ENCODE measurements around the gene FLNB.
A peak's percentile ranks its signal among the peaks of the same experiment; 100 is the strongest.

The FLNB gene

GRCh38 chr3:58028902-58029301 lies 20.7 kb downstream of the FLNB start:
- no peak overlapping the region for H3K23ac ChIP-seq (ENCODE audit: low read depth, low read length, poor library complexity)
- H2BK12ac ChIP-seq (ENCODE audit: low read length) = no peak overlapping the region
- no peak overlapping the region for H3K27ac ChIP-seq (replicated peaks; ENCODE audit: low read length)
- WGBS, 2 donors (ENCODE audit: extremely low coverage in 2 of 2, insufficient read length in 2 of 2, insufficient replicate concordance in 1 of 2) = no CpG with 5 or more reads among the region's 1 CpG
- H3K14ac ChIP-seq (ENCODE audit: low read length) = no peak overlapping the region
- H3K27me3 ChIP-seq (ENCODE audit: control insufficient read depth in 3 of 3, insufficient read depth in 3 of 3, low read depth in 1 of 3, low read length in 3 of 3) = no peaks in the 10 kb centered on the region
- H3K79me1 ChIP-seq (ENCODE audit: low read depth, low read length) = no peaks in the 10 kb centered on the region
- no peak overlapping the region for H3K18ac ChIP-seq (ENCODE audit: low read length)
- no peak overlapping the region for H3K4me3 ChIP-seq (ENCODE audit: low read length in 2 of 2)
- H2BK120ac ChIP-seq (ENCODE audit: low read depth, low read length) = no peak overlapping the region
- H3K9ac ChIP-seq (ENCODE audit: low read depth, low read length, poor library complexity) = no peak overlapping the region
- H2BK15ac ChIP-seq (ENCODE audit: low read length) = no peak overlapping the region
- no peak overlapping the region for H3K4me2 ChIP-seq (ENCODE audit: insufficient read depth, low read length, poor library complexity, severe bottlenecking)
- H2AFZ ChIP-seq (ENCODE audit: low read length) = no peak overlapping the region
- no peak overlapping the region for H2BK5ac ChIP-seq (ENCODE audit: low read length)
- no peak overlapping the region for H4K91ac ChIP-seq (ENCODE audit: low read depth, low read length, poor library complexity)
- no peak overlapping the region for H2AK5ac ChIP-seq (ENCODE audit: low read depth, low read length)
- no peaks in the 10 kb centered on the region for H3K36me3 ChIP-seq (replicated peaks in 1 of 2; ENCODE audit: control insufficient read depth in 2 of 2, insufficient read depth in 2 of 2, low read length in 2 of 2)
- DNase-seq (ENCODE audit: low spot score) = no peak
- no peak overlapping the region for H4K8ac ChIP-seq (ENCODE audit: low read depth, low read length)
- no peaks in the 10 kb centered on the region for H3K9me3 ChIP-seq (replicated peaks in 1 of 2; ENCODE audit: control insufficient read depth in 2 of 2, insufficient read depth in 1 of 2, low read depth in 1 of 2, low read length in 2 of 2)
- H3K4me1 ChIP-seq (ENCODE audit: control insufficient read depth in 2 of 2, insufficient read depth in 1 of 2, low read depth in 1 of 2, low read length in 2 of 2) = peaks cover 0 to 14% of the 10 kb centered on the region in 2 donors
- no peak overlapping the region for H3K4ac ChIP-seq (ENCODE audit: low read length)

GRCh38 chr3:58029842-58030584 lies 21.8 kb downstream of the FLNB start:
- no peak overlapping the region for H2BK12ac ChIP-seq (ENCODE audit: low read length)
- H4K8ac ChIP-seq (ENCODE audit: low read depth, low read length) = no peak overlapping the region
- no peak overlapping the region for H3K27ac ChIP-seq (replicated peaks; ENCODE audit: low read length)
- H3K4ac ChIP-seq (ENCODE audit: low read length) = no peak overlapping the region
- no peak overlapping the region for H4K91ac ChIP-seq (ENCODE audit: low read depth, low read length, poor library complexity)
- no peak overlapping the region for H3K14ac ChIP-seq (ENCODE audit: low read length)
- DNase-seq (ENCODE audit: low spot score) = no peak
- no peak overlapping the region for H3K4me3 ChIP-seq (ENCODE audit: low read length in 2 of 2)
- no peaks in the 10 kb centered on the region for H3K9me3 ChIP-seq (replicated peaks in 1 of 2; ENCODE audit: control insufficient read depth in 2 of 2, insufficient read depth in 1 of 2, low read depth in 1 of 2, low read length in 2 of 2)
- H3K4me1 ChIP-seq (ENCODE audit: control insufficient read depth in 2 of 2, insufficient read depth in 1 of 2, low read depth in 1 of 2, low read length in 2 of 2) = peaks cover 0 to 15% of the 10 kb centered on the region in 2 donors
- no peaks in the 10 kb centered on the region for H3K36me3 ChIP-seq (replicated peaks in 1 of 2; ENCODE audit: control insufficient read depth in 2 of 2, insufficient read depth in 2 of 2, low read length in 2 of 2)
- WGBS, 2 donors (ENCODE audit: extremely low coverage in 2 of 2, insufficient read length in 2 of 2, insufficient replicate concordance in 1 of 2) = no CpG with 5 or more reads among the region's 5 CpGs
- H2AK5ac ChIP-seq (ENCODE audit: low read depth, low read length) = no peak overlapping the region
- no peak overlapping the region for H3K9ac ChIP-seq (ENCODE audit: low read depth, low read length, poor library complexity)
- no peak overlapping the region for H3K18ac ChIP-seq (ENCODE audit: low read length)
- no peak overlapping the region for H3K23ac ChIP-seq (ENCODE audit: low read depth, low read length, poor library complexity)
- H2BK5ac ChIP-seq (ENCODE audit: low read length) = no peak overlapping the region
- no peak overlapping the region for H3K4me2 ChIP-seq (ENCODE audit: insufficient read depth, low read length, poor library complexity, severe bottlenecking)
- no peaks in the 10 kb centered on the region for H3K79me1 ChIP-seq (ENCODE audit: low read depth, low read length)
- H2AFZ ChIP-seq (ENCODE audit: low read length) = no peak overlapping the region
- no peak overlapping the region for H2BK120ac ChIP-seq (ENCODE audit: low read depth, low read length)
- no peak overlapping the region for H2BK15ac ChIP-seq (ENCODE audit: low read length)
- H3K27me3 ChIP-seq (ENCODE audit: control insufficient read depth in 3 of 3, insufficient read depth in 3 of 3, low read depth in 1 of 3, low read length in 3 of 3) = no peaks in the 10 kb centered on the region

GRCh38 chr3:58032186-58032585 lies 24.0 kb downstream of the FLNB start:
- Histone ChIP-seq H3K27ac (replicated peaks; ENCODE audit: low read length) (no peak overlapping the region), H3K79me1 (ENCODE audit: low read depth, low read length) (no peaks in the 10 kb centered on the region), H3K4me3 (ENCODE audit: low read length in 2 of 2) (no peak overlapping the region)

GRCh38 chr3:58034738-58035523 lies 26.7 kb downstream of the FLNB start:
- Histone ChIP-seq H4K8ac (ENCODE audit: low read depth, low read length) (no peak overlapping the region), H3K9me3 (replicated peaks in 1 of 2; ENCODE audit: control insufficient read depth in 2 of 2, insufficient read depth in 1 of 2, low read depth in 1 of 2, low read length in 2 of 2) (no peaks in the 10 kb centered on the region), H3K27me3 (ENCODE audit: control insufficient read depth in 3 of 3, insufficient read depth in 3 of 3, low read depth in 1 of 3, low read length in 3 of 3) (no peaks in the 10 kb centered on the region), H3K4me3 (ENCODE audit: low read length in 2 of 2) (no peak overlapping the region), H3K14ac (ENCODE audit: low read length) (no peak overlapping the region), H4K91ac (ENCODE audit: low read depth, low read length, poor library complexity) (no peak overlapping the region), H3K4me2 (ENCODE audit: insufficient read depth, low read length, poor library complexity, severe bottlenecking) (no peak overlapping the region), H2AFZ (ENCODE audit: low read length) (no peak overlapping the region), H2BK5ac (ENCODE audit: low read length) (no peak overlapping the region), H3K79me1 (ENCODE audit: low read depth, low read length) (no peaks in the 10 kb centered on the region), H3K4ac (ENCODE audit: low read length) (no peak overlapping the region), H3K23ac (ENCODE audit: low read depth, low read length, poor library complexity) (peak overlapping the region; percentile 95), H3K18ac (ENCODE audit: low read length) (no peak overlapping the region), H3K36me3 (replicated peaks in 1 of 2; ENCODE audit: control insufficient read depth in 2 of 2, insufficient read depth in 2 of 2, low read length in 2 of 2) (no peaks in the 10 kb centered on the region), H3K9ac (ENCODE audit: low read depth, low read length, poor library complexity) (no peak overlapping the region), H2BK15ac (ENCODE audit: low read length) (no peak overlapping the region), H2BK12ac (ENCODE audit: low read length) (no peak overlapping the region), H2BK120ac (ENCODE audit: low read depth, low read length) (no peak overlapping the region), H3K4me1 (ENCODE audit: control insufficient read depth in 2 of 2, insufficient read depth in 1 of 2, low read depth in 1 of 2, low read length in 2 of 2) (peaks cover 0 to 13% of the 10 kb centered on the region in 2 donors), H3K27ac (replicated peaks; ENCODE audit: low read length) (no peak overlapping the region), H2AK5ac (ENCODE audit: low read depth, low read length) (no peak overlapping the region)
- no CpG with 5 or more reads among the region's 6 CpGs for WGBS, 2 donors (ENCODE audit: extremely low coverage in 2 of 2, insufficient read length in 2 of 2, insufficient replicate concordance in 1 of 2)
- DNase-seq (ENCODE audit: low spot score) = no peak

More at GRCh38 chr3:58032186-58032585, 24.0 kb downstream of the FLNB start:
- Histone ChIP-seq H4K8ac (ENCODE audit: low read depth, low read length) (no peak overlapping the region), H2AK5ac (ENCODE audit: low read depth, low read length) (no peak overlapping the region), H2BK15ac (ENCODE audit: low read length) (no peak overlapping the region), H4K91ac (ENCODE audit: low read depth, low read length, poor library complexity) (no peak overlapping the region), H3K4me2 (ENCODE audit: insufficient read depth, low read length, poor library complexity, severe bottlenecking) (no peak overlapping the region), H3K18ac (ENCODE audit: low read length) (no peak overlapping the region), H3K9me3 (replicated peaks in 1 of 2; ENCODE audit: control insufficient read depth in 2 of 2, insufficient read depth in 1 of 2, low read depth in 1 of 2, low read length in 2 of 2) (no peaks in the 10 kb centered on the region), H3K23ac (ENCODE audit: low read depth, low read length, poor library complexity) (no peak overlapping the region), H3K14ac (ENCODE audit: low read length) (no peak overlapping the region), H3K27me3 (ENCODE audit: control insufficient read depth in 3 of 3, insufficient read depth in 3 of 3, low read depth in 1 of 3, low read length in 3 of 3) (no peaks in the 10 kb centered on the region), H2BK12ac (ENCODE audit: low read length) (no peak overlapping the region), H2AFZ (ENCODE audit: low read length) (no peak overlapping the region), H2BK120ac (ENCODE audit: low read depth, low read length) (no peak overlapping the region), H3K4ac (ENCODE audit: low read length) (no peak overlapping the region), H3K4me1 (ENCODE audit: control insufficient read depth in 2 of 2, insufficient read depth in 1 of 2, low read depth in 1 of 2, low read length in 2 of 2) (peaks cover 0 to 15% of the 10 kb centered on the region in 2 donors), H3K9ac (ENCODE audit: low read depth, low read length, poor library complexity) (no peak overlapping the region), H2BK5ac (ENCODE audit: low read length) (no peak overlapping the region), H3K36me3 (replicated peaks in 1 of 2; ENCODE audit: control insufficient read depth in 2 of 2, insufficient read depth in 2 of 2, low read length in 2 of 2) (no peaks in the 10 kb centered on the region)
- no peak for DNase-seq (ENCODE audit: low spot score)
- no CpG with 5 or more reads among the region's 4 CpGs for WGBS, 2 donors (ENCODE audit: extremely low coverage in 2 of 2, insufficient read length in 2 of 2, insufficient replicate concordance in 1 of 2)

Data from neuronal stem cell (in vitro differentiated cells).